Pancreas (tissue), 10 donors: ENCODE measurements around the gene TOX3. TPM values are rescaled to one million over a fixed set of nuclear protein-coding genes. Genes with fewer than 3 reads are reported as not detected.

ENCODE experiments used
- ATAC-seq, 4 donors: fragments of 200-7000 bp; cut with Tn5 transposase; one replicate each; pipeline versions ENCODE4 v1.8.0 to v1.9.1; 2020; ENCODE audit warnings: mild to moderate bottlenecking in 4 of 4, moderate library complexity in 4 of 4
- DNase-seq, 6 donors: peaks; one replicate each; pipeline ENCODE4 v3.0.0-alpha.2; 2020
- FAIRE-seq: peaks from 2 replicates; lab custom pipeline; 2012; peaks lifted over from hg19 to GRCh38; lab: Jason Lieb, UNC
- H3K27ac ChIP-seq, 4 donors: fragments of 200-600 bp; sonication (generic); 1 replicate in 3 of 4; 2 replicates in 1 of 4; pipeline versions ENCODE4 v1.5.0 to v1.8.0; 2020
- H3K27me3 ChIP-seq, 4 donors: fragments of 200-600 bp; one replicate each; pipeline ENCODE4 v1.8.0; 2021
- H3K36me3 ChIP-seq, 3 donors: fragments of 200-600 bp; sonication (generic) in 1 of 3; one replicate each; pipeline versions ENCODE4 v1.5.0 to v1.8.0; 2020 to 2021
- H3K4me1 ChIP-seq, 3 donors: fragments of 200-600 bp; one replicate each; pipeline ENCODE4 v1.8.0; 2021
- H3K4me3 ChIP-seq, 4 donors: fragments of 200-600 bp; sonication (generic) in 2 of 4; one replicate each; pipeline versions ENCODE4 v1.5.0 to v1.8.0; 2020 to 2021
- H3K9me3 ChIP-seq, 4 donors: fragments of 200-600 bp; one replicate each; pipeline ENCODE4 v1.8.0; 2021
- WGBS, 2 donors: extraction: QIAGEN DNeasy Blood & Tissue Kit; methylation state at CpG; one replicate each; pipeline ENCODE4 v1.1.7; 2013; 5-methylcytosine and 5-hydroxymethylcytosine counted together
- intact Hi-C, 3 donors: fragments of 100-400 bp; cut with DNase I; formaldehyde crosslinking; loops; one replicate each; pipeline versions ENCODE4 v1.11.1 to v1.14.2; 2022
- polyA plus RNA-seq, 2 donors: library from polyadenylated mRNA; stranded (reverse); fragments of 200-250 nt; gene quantifications; one replicate each; pipeline ENCODE4 v1.2.3, GENCODE V29; 2013
- total RNA-seq, 6 donors: library from RNA; stranded (reverse); fragmentation: NEBNext Ultra II Directional in 4 of 6; extraction: Animal tissue kit (Norgen Biotek cat#: 25700) in 4 of 6; gene quantifications; one replicate each; pipeline versions ENCODE4 v1.2.1 to v1.2.4, GENCODE V29; 2021 to 2023
- TF ChIP-seq, protein P1 (sequence below), 4 donors: fragments of 200-600 bp; sonication (generic) in 3 of 4; IDR thresholded peaks; one replicate each; pipeline versions ENCODE4 v1.5.0 to v1.8.0; 2021; ENCODE audit warnings: antibody characterized with exemption in 4 of 4
- donor health status: healthy with polysubstance abuse.
- donor health status: DM: no; HTN: no; CAD: no; lungs with moderate emphysema.
- donor health status: DM: no; HTN: no; CAD: no.
- donor health status: control.
- donor health status: control.
- donor health status: Bipolar disorder and iron deficiency.
- donor health status: DM: yes; HTN: yes; CAD: no.
- donor health status: DM: no; HTN: no; CAD: no.
- donor health status: DM: no; HTN: no; CAD: no.
- donor health status: DM: yes; HTN: yes; CAD: no.

Gene TOX3
- total and polyA plus RNA-seq, 8 donors = 1.1 to 6.1 (median 4.2) TPM

DNA sequence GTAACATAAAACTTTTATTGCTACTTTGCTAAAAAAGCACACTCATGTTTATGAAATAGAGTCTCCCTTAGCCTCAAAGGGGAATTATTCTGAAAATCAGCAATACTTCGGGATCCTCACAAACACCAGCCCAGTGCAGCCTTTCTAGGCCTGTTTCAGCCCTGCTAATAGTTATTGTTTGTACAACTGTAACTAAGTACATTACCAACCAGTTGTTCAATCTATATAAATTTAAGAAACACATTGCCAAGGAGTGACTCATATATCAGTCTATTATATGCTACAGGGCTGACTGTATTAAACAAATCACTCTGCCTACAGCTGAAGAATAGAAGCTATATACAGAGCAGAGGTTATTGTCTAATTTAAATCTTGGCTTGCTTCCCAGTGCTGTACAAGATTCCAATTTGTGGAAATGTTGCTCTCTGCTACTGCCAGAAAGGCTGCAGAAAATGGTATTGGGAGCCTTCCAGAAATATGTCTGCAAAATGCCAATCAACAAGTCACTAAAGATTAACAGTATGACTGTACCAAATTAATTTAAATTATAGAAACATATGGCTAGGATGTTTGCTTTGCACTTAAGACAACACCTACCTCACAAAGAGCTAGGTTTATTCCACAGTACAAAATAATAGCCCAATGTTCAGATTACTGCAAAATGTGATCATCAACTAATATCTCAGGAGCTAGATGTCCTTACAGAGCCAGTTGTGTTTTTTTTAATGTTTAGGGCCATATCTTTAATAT is 49.7 kb downstream of the TOX3 start:
- Histone ChIP-seq H3K4me1 (peaks cover 24 to 47% (median 32%) of the 10 kb centered on the region in 3 donors), H3K27ac (peak overlapping the region in 3 of 4 donors; percentile 4 to 62 (median 55)), H3K9me3 (no peaks in the 10 kb centered on the region), H3K36me3 (no peaks in the 10 kb centered on the region), H3K4me3 (no peak overlapping the region), H3K27me3 (no peaks in the 10 kb centered on the region)
- TF ChIP-seq, protein P1, sequence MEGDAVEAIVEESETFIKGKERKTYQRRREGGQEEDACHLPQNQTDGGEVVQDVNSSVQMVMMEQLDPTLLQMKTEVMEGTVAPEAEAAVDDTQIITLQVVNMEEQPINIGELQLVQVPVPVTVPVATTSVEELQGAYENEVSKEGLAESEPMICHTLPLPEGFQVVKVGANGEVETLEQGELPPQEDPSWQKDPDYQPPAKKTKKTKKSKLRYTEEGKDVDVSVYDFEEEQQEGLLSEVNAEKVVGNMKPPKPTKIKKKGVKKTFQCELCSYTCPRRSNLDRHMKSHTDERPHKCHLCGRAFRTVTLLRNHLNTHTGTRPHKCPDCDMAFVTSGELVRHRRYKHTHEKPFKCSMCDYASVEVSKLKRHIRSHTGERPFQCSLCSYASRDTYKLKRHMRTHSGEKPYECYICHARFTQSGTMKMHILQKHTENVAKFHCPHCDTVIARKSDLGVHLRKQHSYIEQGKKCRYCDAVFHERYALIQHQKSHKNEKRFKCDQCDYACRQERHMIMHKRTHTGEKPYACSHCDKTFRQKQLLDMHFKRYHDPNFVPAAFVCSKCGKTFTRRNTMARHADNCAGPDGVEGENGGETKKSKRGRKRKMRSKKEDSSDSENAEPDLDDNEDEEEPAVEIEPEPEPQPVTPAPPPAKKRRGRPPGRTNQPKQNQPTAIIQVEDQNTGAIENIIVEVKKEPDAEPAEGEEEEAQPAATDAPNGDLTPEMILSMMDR (IDR thresholded peaks at IDR 0.05) = no peak
- WGBS, 2 donors = 32 to 37% methylated on average over 1 of the region's 1 CpG
- ATAC-seq = peak; percentile 41 to 68 (median 52)
- intact Hi-C loops = no loop called here
- no peak for DNase-seq
- FAIRE-seq = peak; percentile 23

DNA sequence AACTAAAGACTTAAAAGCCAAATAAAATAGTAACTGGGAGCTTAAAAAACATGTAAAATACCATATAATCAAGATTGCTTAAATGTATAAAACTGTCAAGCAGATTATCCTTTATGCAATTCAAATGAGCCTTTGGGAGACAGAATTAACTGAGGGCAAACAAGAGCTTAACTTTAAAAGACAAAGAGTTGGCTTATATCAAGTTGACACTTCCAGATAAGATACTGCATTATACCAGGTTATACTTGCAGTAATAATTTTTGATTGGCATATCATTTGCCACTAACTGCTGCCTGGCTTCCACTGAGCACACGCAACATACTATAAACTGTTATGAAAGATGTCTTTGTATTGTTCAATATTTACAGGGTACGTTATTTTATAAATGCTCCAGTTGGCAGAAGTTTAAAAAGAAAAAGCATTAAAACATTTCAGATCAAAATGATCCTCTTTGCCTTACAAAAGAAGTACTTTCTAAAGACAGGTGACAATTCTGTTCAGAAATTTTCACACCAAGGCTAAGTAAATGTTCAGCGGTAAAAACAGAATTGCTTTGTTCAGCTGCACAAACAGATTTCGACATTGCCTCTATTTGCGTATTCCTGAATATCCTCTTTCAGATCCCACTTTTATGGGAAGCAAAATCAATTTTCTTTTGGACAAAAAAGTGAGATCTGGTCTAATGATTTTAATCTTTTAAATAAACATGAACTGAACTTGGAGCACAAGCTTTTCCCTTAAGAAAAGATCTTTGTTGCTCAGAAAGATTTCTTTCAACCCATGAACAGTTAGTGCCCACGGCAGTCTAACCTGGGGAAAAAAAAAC is 50.7 kb downstream of the TOX3 start:
- TF ChIP-seq, protein P1 (IDR thresholded peaks at IDR 0.05) = no peak
- FAIRE-seq (peak; percentile 74), ATAC-seq (peak; percentile 71 to 80 (median 75)), DNase-seq (peak in 2 of 6 donors; percentile 15 to 20)
- Histone ChIP-seq H3K4me1 (peaks cover 24 to 47% (median 32%) of the 10 kb centered on the region in 3 donors), H3K27me3 (no peaks in the 10 kb centered on the region), H3K36me3 (no peaks in the 10 kb centered on the region), H3K9me3 (no peaks in the 10 kb centered on the region), H3K27ac (peak overlapping the region; percentile 1 to 62 (median 30)), H3K4me3 (no peak overlapping the region)
- WGBS, 2 donors = 13 to 17% methylated on average over 6 of the region's 6 CpGs
- intact Hi-C loops = no loop called here

DNA sequence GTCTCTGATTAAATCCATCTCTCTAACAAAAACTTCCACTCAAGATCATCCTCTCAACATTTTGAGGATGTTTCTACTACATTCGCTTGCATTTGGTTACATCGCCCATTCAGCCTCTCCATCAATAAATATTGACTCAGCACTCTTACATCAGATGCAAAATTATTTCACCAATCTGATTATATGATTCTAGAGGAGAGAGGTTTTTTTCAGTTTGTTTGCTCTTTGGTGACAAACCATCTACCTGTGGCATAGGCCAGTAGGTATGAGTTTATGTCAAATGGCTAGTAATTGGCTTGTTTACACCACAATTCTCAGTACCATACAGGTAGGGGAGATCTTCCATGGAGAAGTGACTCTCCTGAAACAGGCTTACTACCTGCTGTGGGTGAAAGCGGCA is 52.3 kb downstream of the TOX3 start:
- Histone ChIP-seq H3K27me3 (no peaks in the 10 kb centered on the region), H3K9me3 (no peaks in the 10 kb centered on the region), H3K27ac (no peak overlapping the region), H3K4me3 (no peak overlapping the region), H3K4me1 (peaks cover 24 to 47% (median 32%) of the 10 kb centered on the region in 3 donors), H3K36me3 (no peaks in the 10 kb centered on the region)
- FAIRE-seq (no peak), DNase-seq (no peak), ATAC-seq (no peak)
- intact Hi-C loops = no loop called here
- TF ChIP-seq, protein P1 (IDR thresholded peaks at IDR 0.05) = no peak
- WGBS, 2 donors = 89 to 90% methylated on average over 3 of the region's 3 CpGs

DNA sequence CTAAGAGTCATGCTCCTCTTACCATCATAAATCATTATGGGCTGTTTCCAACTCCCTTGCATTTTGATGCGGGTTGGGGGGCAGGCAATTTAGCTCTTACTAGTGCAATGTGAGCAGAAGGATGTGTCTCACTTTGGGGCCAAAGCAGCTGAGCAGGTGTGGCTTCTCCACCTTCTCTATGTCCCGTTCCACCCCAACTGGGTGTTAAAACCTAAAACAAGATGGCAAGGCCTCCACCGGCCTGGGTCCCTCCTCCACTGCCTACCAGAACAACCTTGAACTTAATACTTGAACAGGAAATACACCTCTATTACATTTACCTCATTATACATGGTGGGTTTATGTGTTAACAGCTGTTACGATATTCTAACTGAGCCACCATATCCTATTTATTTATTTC is 52.8 kb downstream of the TOX3 start:
- no peaks in the 10 kb centered on the region for H3K36me3 ChIP-seq
- 94 to 95% methylated on average over 4 of the region's 4 CpGs for WGBS, 2 donors
- peaks cover 27 to 52% (median 32%) of the 10 kb centered on the region in 3 donors for H3K4me1 ChIP-seq
- ATAC-seq = no peak
- H3K9me3 ChIP-seq = no peaks in the 10 kb centered on the region
- H3K27ac ChIP-seq = no peak overlapping the region
- intact Hi-C loops = no loop called here
- no peaks in the 10 kb centered on the region for H3K27me3 ChIP-seq
- no peak overlapping the region for H3K4me3 ChIP-seq
- no peak for FAIRE-seq
- no peak for DNase-seq
- TF ChIP-seq, protein P1 (IDR thresholded peaks at IDR 0.05) = no peak
